Epithelial cell of esophagus (primary cell): Measurements from ENCODE around the gene TPI1.
A peak's percentile ranks its signal among the peaks of the same experiment; 100 is the strongest.

Experiments used
- DNase-seq: peaks from one replicate; pipeline ENCODE4 v3.0.0; 2010; ENCODE audit warnings: low read depth
- H3K4me3 ChIP-seq: 2 replicates; pipeline ENCODE4 v1.5.1; 2011; ENCODE audit warnings: mild to moderate bottlenecking, low read length, control low read depth
- CTCF ChIP-seq: IDR thresholded peaks from 2 replicates; pipeline ENCODE4 v1.5.1; 2011; ENCODE audit warnings: low read depth, mild to moderate bottlenecking, low read length, control low read depth, inconsistent platforms; ENCODE audit not compliant: insufficient read depth; ENCODE audit errors: missing control alignments

Gene TPI1

GRCh38 chr12:6825398-6826124 is 41.8 kb upstream of the TPI1 start:
- peak; percentile 91 for TF ChIP-seq CTCF
- no peak overlapping the region for H3K4me3 ChIP-seq

GRCh38 chr12:6826125-6826733 is 41.1 kb upstream of the TPI1 start:
- no peak for DNase-seq
- TF ChIP-seq CTCF = no peak
- H3K4me3 ChIP-seq = no peak overlapping the region

More at GRCh38 chr12:6825398-6826124, 41.8 kb upstream of the TPI1 start:
- DNase-seq = peak; percentile 81

- TF ChIP-seq CTCF = no peak
- DNase-seq = no peak
- no peak overlapping the region for H3K4me3 ChIP-seq
These were observed 40.4 kb upstream of the TPI1 start for GRCh38 chr12:6826734-6827436.

- DNase-seq = peak; percentile 80
- no peak for TF ChIP-seq CTCF
- peak overlapping the region; percentile 23 for H3K4me3 ChIP-seq
These were observed 39.9 kb upstream of the TPI1 start for GRCh38 chr12:6827437-6827911.

- DNase-seq = peak; percentile 48
These were observed 39.1 kb upstream of the TPI1 start, which contains the start of gene P3H3 for GRCh38 chr12:6827982-6828780. Gene P3H3, plus strand, starts transcription at chr12:6828407. Its CDS starts 34 bp downstream, at chr12:6828441.

More at GRCh38 chr12:6827982-6828780, 39.1 kb upstream of the TPI1 start, which contains the start of gene P3H3:
- no peak for TF ChIP-seq CTCF
- peak within 1 kb of the TSS; percentile 88 for H3K4me3 ChIP-seq
